MM.1S (cell line): ENCODE data around the gene EVPLL.

ENCODE experiments used
- DNase-seq: peaks from one replicate; pipeline ENCODE4 v3.0.0-alpha.2; 2015
- H2AFZ ChIP-seq: fragments of 300-600 bp; sonication (generic); 2 replicates; pipeline ENCODE4 v1.6.0; 2016; ENCODE audit warnings: antibody characterized with exemption, low read length
- H3F3A ChIP-seq: fragments of 300-600 bp; sonication (generic); 2 replicates; pipeline ENCODE4 v1.6.1; 2016; ENCODE audit warnings: mild to moderate bottlenecking, antibody characterized with exemption, low read length, moderate library complexity, mixed read lengths; ENCODE audit not compliant: insufficient read depth
- H3K27ac ChIP-seq: fragments of 300-600 bp; sonication (generic); 2 replicates; pipeline ENCODE4 v1.5.1; 2016; ENCODE audit warnings: mild to moderate bottlenecking, low read length
- H3K27me3 ChIP-seq: fragments of 300-600 bp; sonication (generic); replicated peaks from 2 replicates; pipeline ENCODE4 v1.6.0; 2016; ENCODE audit warnings: low read length; ENCODE audit not compliant: insufficient read depth
- H3K36me3 ChIP-seq: fragments of 300-600 bp; sonication (generic); replicated peaks from 2 replicates; pipeline ENCODE4 v1.6.1; 2016; ENCODE audit warnings: mild to moderate bottlenecking, low read length, mixed read lengths; ENCODE audit not compliant: insufficient read depth
- H3K4me1 ChIP-seq: fragments of 300-600 bp; sonication (generic); 2 replicates; pipeline ENCODE4 v1.6.1; 2016; ENCODE audit warnings: low read length, mixed read lengths
- H3K4me2 ChIP-seq: fragments of 300-600 bp; sonication (generic); 2 replicates; pipeline ENCODE4 v1.6.0; 2016; ENCODE audit warnings: low read depth, low read length
- H3K4me3 ChIP-seq: fragments of 300-600 bp; sonication (generic); 2 replicates; pipeline ENCODE4 v1.5.1; 2016; ENCODE audit warnings: low read length, mixed read lengths
- H3K79me2 ChIP-seq: fragments of 300-600 bp; sonication (generic); 2 replicates; pipeline ENCODE4 v1.6.1; 2016; ENCODE audit warnings: mixed run types, low read length, mixed read lengths
- H3K9ac ChIP-seq: fragments of 300-600 bp; sonication (generic); 2 replicates; pipeline ENCODE4 v1.6.1; 2016; ENCODE audit warnings: low read length, mixed read lengths
- H3K9me2 ChIP-seq: fragments of 300-600 bp; sonication (generic); replicated peaks from 2 replicates; pipeline ENCODE4 v1.6.1; 2016; ENCODE audit warnings: mild to moderate bottlenecking, low read length, mixed read lengths; ENCODE audit not compliant: insufficient read depth
- H3K9me3 ChIP-seq: fragments of 300-600 bp; sonication (generic); replicated peaks from 2 replicates; pipeline ENCODE4 v1.6.1; 2016; ENCODE audit warnings: mild to moderate bottlenecking, low read length, mixed read lengths; ENCODE audit not compliant: insufficient read depth
- H4K20me1 ChIP-seq: fragments of 300-600 bp; sonication (generic); 2 replicates; pipeline ENCODE4 v1.6.1; 2016; ENCODE audit warnings: mild to moderate bottlenecking, low read length, moderate library complexity, mixed read lengths; ENCODE audit not compliant: insufficient read depth
- CTCF ChIP-seq: fragments of 300-600 bp; sonication (generic); IDR thresholded peaks from 2 replicates; pipeline ENCODE4 v1.5.1; 2016; ENCODE audit warnings: antibody characterized with exemption, low read length, mixed read lengths
- EZH2 ChIP-seq: fragments of 300-600 bp; sonication (generic); optimal IDR thresholded peaks from 2 replicates; pipeline ENCODE3; 2017; ENCODE audit warnings: low read depth, mild to moderate bottlenecking, antibody characterized with exemption, low read length, mixed read lengths
- EZH2phosphoT487 ChIP-seq: fragments of 300-600 bp; sonication (generic); IDR thresholded peaks from 2 replicates; pipeline ENCODE4 v1.6.1; 2018; ENCODE audit warnings: antibody characterized with exemption, low read length

EVPLL gene

GRCh38 chr17:18353541-18353940, 24.0 kb upstream of the EVPLL start:
- Histone ChIP-seq H3K4me3 (no peak overlapping the region), H3K4me2 (no peak overlapping the region), H3K27ac (no peak overlapping the region), H3K9me2 (no peaks in the 10 kb centered on the region), H3K27me3 (no peaks in the 10 kb centered on the region), H3K4me1 (no peaks in the 10 kb centered on the region), H4K20me1 (no peaks in the 10 kb centered on the region), H3F3A (no peaks in the 10 kb centered on the region), H3K9me3 (no peaks in the 10 kb centered on the region), H3K79me2 (peaks cover 15% of the 10 kb centered on the region), H2AFZ (no peak overlapping the region), H3K36me3 (0 out of 2 replicates have a peak, but pooled peaks cover 6% of the 10 kb centered on the region), H3K9ac (no peak overlapping the region)
- TF ChIP-seq EZH2phosphoT487 (no peak), EZH2 (no peak), CTCF (no peak)
- no peak for DNase-seq

- H3K79me2 ChIP-seq: peaks cover 36% of the 10 kb centered on the region
- no peaks in the 10 kb centered on the region for H3K27me3 ChIP-seq
- H3F3A ChIP-seq: no peaks in the 10 kb centered on the region
- no peak overlapping the region for H3K9ac ChIP-seq
- H3K27ac ChIP-seq: no peak overlapping the region
- no peaks in the 10 kb centered on the region for H4K20me1 ChIP-seq
- H3K36me3 ChIP-seq: 0 out of 2 replicates have a peak, but pooled peaks cover 6% of the 10 kb centered on the region
- no peak for DNase-seq
- no peak for TF ChIP-seq CTCF
- no peak for TF ChIP-seq EZH2
- no peak for TF ChIP-seq EZH2phosphoT487
- H3K9me3 ChIP-seq: no peaks in the 10 kb centered on the region
- no peak overlapping the region for H2AFZ ChIP-seq
- H3K4me1 ChIP-seq: no peaks in the 10 kb centered on the region
- H3K4me3 ChIP-seq: no peak overlapping the region
- H3K4me2 ChIP-seq: no peak overlapping the region
- no peaks in the 10 kb centered on the region for H3K9me2 ChIP-seq
These were observed 21.0 kb upstream of the EVPLL start for GRCh38 chr17:18356624-18357023.

GRCh38 chr17:18360518-18360917, 17.1 kb upstream of the EVPLL start:
- H3K27me3 ChIP-seq: no peaks in the 10 kb centered on the region
- H3F3A ChIP-seq: no peaks in the 10 kb centered on the region
- H3K9me3 ChIP-seq: no peaks in the 10 kb centered on the region
- no peak overlapping the region for H3K4me2 ChIP-seq
- no peak overlapping the region for H3K4me3 ChIP-seq
- DNase-seq: no peak
- H2AFZ ChIP-seq: no peak overlapping the region
- H3K4me1 ChIP-seq: no peaks in the 10 kb centered on the region
- no peaks in the 10 kb centered on the region for H3K9me2 ChIP-seq
- no peak overlapping the region for H3K27ac ChIP-seq
- H3K36me3 ChIP-seq: no peaks in the 10 kb centered on the region
- peaks cover 52% of the 10 kb centered on the region for H3K79me2 ChIP-seq
- TF ChIP-seq EZH2 (no peak), CTCF (no peak), EZH2phosphoT487 (no peak)
- no peak overlapping the region for H3K9ac ChIP-seq
- no peaks in the 10 kb centered on the region for H4K20me1 ChIP-seq
